ENCODE measurements around the gene IL1RAP.
A peak's percentile ranks its signal among the peaks of the same experiment; 100 is the strongest.
"Not testable (repeated sequence)": the region's sequence is repeated elsewhere in the genome, so short reads cannot be mapped to it uniquely, and the experiment has no call there.

Gene IL1RAP

GRCh38 chr3:190513409-190514370 is at the start of gene IL1RAP:
IL1RAP (plus strand) TSS chr3:190514085; CDS start chr3:190564290, 50,205 bp downstream.
- no peaks in the 10 kb centered on the region for H3K9me3 Mint-ChIP-seq
- H3K27ac Mint-ChIP-seq, result peak within 1 kb of the TSS; percentile 69
- peak within 1 kb of the TSS; percentile 87 for H3K4me3 Mint-ChIP-seq
- peaks cover 10% of the 10 kb centered on the region for H3K36me3 Mint-ChIP-seq (ENCODE audit: low read depth)
- H3K4me1 Mint-ChIP-seq, result peaks cover 41% of the 10 kb centered on the region
- DNase-seq, result peak; percentile 86
- peak; percentile 96 for ATAC-seq
- H3K27me3 Mint-ChIP-seq, result no peaks in the 10 kb centered on the region

- no peaks in the 10 kb centered on the region for H3K4me1 Mint-ChIP-seq
- DNase-seq (no peak), ATAC-seq (no peak)
- H3K4me3 Mint-ChIP-seq, result no peak overlapping the region
- peaks cover 24% of the 10 kb centered on the region for H3K27me3 Mint-ChIP-seq
- H3K9me3 Mint-ChIP-seq, result peaks cover 13% of the 10 kb centered on the region
- H3K27ac Mint-ChIP-seq, result no peak overlapping the region
- no peaks in the 10 kb centered on the region for H3K36me3 Mint-ChIP-seq (ENCODE audit: low read depth)
Measured at GRCh38 chr3:190467922-190468321, 46.0 kb upstream of the IL1RAP start.

GRCh38 chr3:190473261-190473660 is 40.6 kb upstream of the IL1RAP start:
- not testable (repeated sequence) for H3K27ac Mint-ChIP-seq; DNase-seq; H3K27me3 Mint-ChIP-seq; H3K4me1 Mint-ChIP-seq; H3K4me3 Mint-ChIP-seq; ATAC-seq; H3K36me3 Mint-ChIP-seq (ENCODE audit: low read depth)
- H3K9me3 Mint-ChIP-seq, result peaks cover 13% of the 10 kb centered on the region

GRCh38 chr3:190481779-190482178 is 32.1 kb upstream of the IL1RAP start:
- Mint-ChIP-seq H3K27me3 (peaks cover 20% of the 10 kb centered on the region), H3K36me3 (ENCODE audit: low read depth) (no peaks in the 10 kb centered on the region), H3K9me3 (peaks cover 10% of the 10 kb centered on the region), H3K27ac (no peak overlapping the region), H3K4me1 (peaks cover 7% of the 10 kb centered on the region), H3K4me3 (no peak overlapping the region)
- ATAC-seq, result no peak
- DNase-seq, result no peak

- Mint-ChIP-seq H3K4me3 (no peak overlapping the region), H3K9me3 (peaks cover 10% of the 10 kb centered on the region), H3K27me3 (peaks cover 43% of the 10 kb centered on the region), H3K4me1 (peaks cover 30% of the 10 kb centered on the region), H3K27ac (no peak overlapping the region), H3K36me3 (ENCODE audit: low read depth) (no peaks in the 10 kb centered on the region)
- ATAC-seq, result no peak
- DNase-seq, result no peak
Measured at GRCh38 chr3:190485830-190486532, 27.9 kb upstream of the IL1RAP start.

- H3K27me3 Mint-ChIP-seq, result peaks cover 46% of the 10 kb centered on the region
- peaks cover 10% of the 10 kb centered on the region for H3K9me3 Mint-ChIP-seq
- H3K36me3 Mint-ChIP-seq (ENCODE audit: low read depth), result no peaks in the 10 kb centered on the region
- peaks cover 35% of the 10 kb centered on the region for H3K4me1 Mint-ChIP-seq
- no peak overlapping the region for H3K27ac Mint-ChIP-seq
- ATAC-seq (no peak), DNase-seq (no peak)
- H3K4me3 Mint-ChIP-seq, result no peak overlapping the region
Measured at GRCh38 chr3:190486533-190486864, 27.4 kb upstream of the IL1RAP start.

- DNase-seq, result no peak
- no peak overlapping the region for H3K4me3 Mint-ChIP-seq
- no peak overlapping the region for H3K27ac Mint-ChIP-seq
- peaks cover 7% of the 10 kb centered on the region for H3K9me3 Mint-ChIP-seq
- no peak for ATAC-seq
- no peaks in the 10 kb centered on the region for H3K36me3 Mint-ChIP-seq (ENCODE audit: low read depth)
- peaks cover 46% of the 10 kb centered on the region for H3K27me3 Mint-ChIP-seq
- H3K4me1 Mint-ChIP-seq, result peaks cover 41% of the 10 kb centered on the region
Measured at GRCh38 chr3:190486908-190487607, 26.8 kb upstream of the IL1RAP start.

GRCh38 chr3:190491533-190492054 is 22.3 kb upstream of the IL1RAP start:
- Mint-ChIP-seq H3K9me3 (no peaks in the 10 kb centered on the region), H3K27ac (peak overlapping the region; percentile 48), H3K27me3 (peaks cover 61% of the 10 kb centered on the region), H3K4me1 (peaks cover 52% of the 10 kb centered on the region), H3K36me3 (ENCODE audit: low read depth) (no peaks in the 10 kb centered on the region), H3K4me3 (no peak overlapping the region)
- DNase-seq (peak; percentile 16), ATAC-seq (peak; percentile 91)

GRCh38 chr3:190492129-190492528 is 21.8 kb upstream of the IL1RAP start:
- peaks cover 66% of the 10 kb centered on the region for H3K27me3 Mint-ChIP-seq
- ATAC-seq, result peak; percentile 6

GRCh38 chr3:190492966-190493365 is 20.9 kb upstream of the IL1RAP start:
- no peaks in the 10 kb centered on the region for H3K36me3 Mint-ChIP-seq (ENCODE audit: low read depth)
- no peak overlapping the region for H3K27ac Mint-ChIP-seq
- ATAC-seq (no peak), DNase-seq (no peak)
- peaks cover 63% of the 10 kb centered on the region for H3K27me3 Mint-ChIP-seq
- H3K9me3 Mint-ChIP-seq, result no peaks in the 10 kb centered on the region
- H3K4me3 Mint-ChIP-seq, result no peak overlapping the region
- H3K4me1 Mint-ChIP-seq, result peaks cover 49% of the 10 kb centered on the region

More at GRCh38 chr3:190492129-190492528, 21.8 kb upstream of the IL1RAP start:
- no peak overlapping the region for H3K4me3 Mint-ChIP-seq
- H3K27ac Mint-ChIP-seq, result peak overlapping the region; percentile 48
- no peak for DNase-seq
- no peaks in the 10 kb centered on the region for H3K9me3 Mint-ChIP-seq
- H3K4me1 Mint-ChIP-seq, result peaks cover 49% of the 10 kb centered on the region
- H3K36me3 Mint-ChIP-seq (ENCODE audit: low read depth), result no peaks in the 10 kb centered on the region

- no peaks in the 10 kb centered on the region for H3K36me3 Mint-ChIP-seq (ENCODE audit: low read depth)
- peaks cover 36% of the 10 kb centered on the region for H3K4me1 Mint-ChIP-seq
- H3K27me3 Mint-ChIP-seq, result peaks cover 58% of the 10 kb centered on the region
- no peak for DNase-seq
- H3K27ac Mint-ChIP-seq, result no peak overlapping the region
- H3K9me3 Mint-ChIP-seq, result no peaks in the 10 kb centered on the region
- H3K4me3 Mint-ChIP-seq, result no peak overlapping the region
- ATAC-seq, result no peak
Measured at GRCh38 chr3:190494907-190495306, 19.0 kb upstream of the IL1RAP start.

GRCh38 chr3:190495354-190495753 is 18.5 kb upstream of the IL1RAP start:
- Mint-ChIP-seq H3K36me3 (ENCODE audit: low read depth) (no peaks in the 10 kb centered on the region), H3K4me3 (no peak overlapping the region), H3K9me3 (no peaks in the 10 kb centered on the region), H3K27me3 (peaks cover 56% of the 10 kb centered on the region), H3K4me1 (peaks cover 34% of the 10 kb centered on the region), H3K27ac (no peak overlapping the region)
- DNase-seq (no peak), ATAC-seq (no peak)

- peaks cover 55% of the 10 kb centered on the region for H3K27me3 Mint-ChIP-seq
- ATAC-seq (no peak), DNase-seq (no peak)
- no peaks in the 10 kb centered on the region for H3K36me3 Mint-ChIP-seq (ENCODE audit: low read depth)
- peaks cover 30% of the 10 kb centered on the region for H3K4me1 Mint-ChIP-seq
- H3K4me3 Mint-ChIP-seq, result no peak overlapping the region
- H3K9me3 Mint-ChIP-seq, result no peaks in the 10 kb centered on the region
- H3K27ac Mint-ChIP-seq, result no peak overlapping the region
Measured at GRCh38 chr3:190495796-190496195, 18.1 kb upstream of the IL1RAP start.

GRCh38 chr3:190496859-190497258 is 17.0 kb upstream of the IL1RAP start:
- H3K9me3 Mint-ChIP-seq, result no peaks in the 10 kb centered on the region
- H3K36me3 Mint-ChIP-seq (ENCODE audit: low read depth), result no peaks in the 10 kb centered on the region
- no peak overlapping the region for H3K4me3 Mint-ChIP-seq
- H3K27ac Mint-ChIP-seq, result no peak overlapping the region
- peaks cover 58% of the 10 kb centered on the region for H3K27me3 Mint-ChIP-seq
- peaks cover 19% of the 10 kb centered on the region for H3K4me1 Mint-ChIP-seq
- DNase-seq, result no peak
- ATAC-seq, result no peak
